ENCODE results near the gene LARP4B.

LARP4B gene

GRCh38 chr10:866577-866941, 64.9 kb downstream of the LARP4B start:
- no peak for DNase-seq (ENCODE audit: low read depth)

- no peak for DNase-seq (ENCODE audit: low read depth)
Observed at GRCh38 chr10:865924-866576, 65.5 kb downstream of the LARP4B start.

DNA sequence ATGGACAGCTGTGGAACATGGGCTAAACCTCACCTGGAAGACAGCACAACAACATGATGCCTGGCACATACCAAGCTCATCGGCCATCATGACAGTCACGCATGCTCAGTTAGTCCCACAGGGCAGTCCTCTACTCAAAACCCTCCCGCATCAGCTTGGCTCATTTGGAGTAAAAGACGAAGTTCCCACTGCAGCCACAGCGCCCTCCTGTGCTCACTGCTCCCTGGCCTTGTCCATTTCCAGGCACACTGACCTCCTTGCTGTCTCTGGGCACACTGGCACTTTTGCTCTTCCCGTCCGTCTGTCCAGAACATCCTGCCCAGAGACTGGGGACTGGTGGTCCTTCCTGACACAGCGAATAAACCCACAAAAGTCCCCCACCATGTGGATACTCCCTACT, 66.2 kb downstream of the LARP4B start:
- DNase-seq (ENCODE audit: low read depth) = no peak

- DNase-seq (ENCODE audit: low read depth) = no peak
Observed at GRCh38 chr10:860519-860918, 71.0 kb downstream of the LARP4B start.

DNA sequence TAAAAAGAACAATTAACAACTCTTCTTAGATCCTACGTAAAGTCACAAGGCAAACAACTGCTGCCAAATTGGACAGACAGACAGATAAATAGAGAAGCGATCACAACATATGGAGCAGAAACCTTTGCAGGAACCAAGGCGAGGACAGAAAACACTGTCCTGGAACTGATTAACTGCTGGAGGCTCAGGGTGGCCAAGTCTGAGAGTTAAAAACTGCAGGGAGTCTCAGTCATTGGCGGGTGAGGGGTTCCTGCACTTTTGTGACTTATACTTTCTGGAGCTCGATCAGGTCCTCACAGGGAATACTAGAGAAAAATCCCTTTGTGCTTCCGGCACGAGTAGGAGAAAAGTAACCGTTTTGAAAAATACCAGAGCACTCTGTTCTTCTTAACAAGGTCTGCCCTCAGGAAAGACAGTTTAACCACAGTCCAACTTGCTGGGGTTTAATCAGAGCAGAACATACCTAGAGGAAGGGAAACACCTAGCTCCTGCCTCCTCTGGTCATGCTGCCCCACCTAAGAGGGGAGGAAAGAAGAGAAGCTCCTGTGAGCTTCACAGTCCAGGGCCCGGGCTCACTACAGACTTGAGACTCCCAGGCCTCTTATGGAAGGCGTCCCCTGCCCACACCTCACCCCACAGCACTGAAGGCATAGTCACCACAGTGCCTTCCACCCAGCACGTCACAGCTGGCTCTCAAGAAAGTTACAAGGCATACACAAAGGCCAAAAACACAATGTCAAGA, 74.9 kb downstream of the LARP4B start:
- DNase-seq (ENCODE audit: low read depth) = no peak

DNA sequence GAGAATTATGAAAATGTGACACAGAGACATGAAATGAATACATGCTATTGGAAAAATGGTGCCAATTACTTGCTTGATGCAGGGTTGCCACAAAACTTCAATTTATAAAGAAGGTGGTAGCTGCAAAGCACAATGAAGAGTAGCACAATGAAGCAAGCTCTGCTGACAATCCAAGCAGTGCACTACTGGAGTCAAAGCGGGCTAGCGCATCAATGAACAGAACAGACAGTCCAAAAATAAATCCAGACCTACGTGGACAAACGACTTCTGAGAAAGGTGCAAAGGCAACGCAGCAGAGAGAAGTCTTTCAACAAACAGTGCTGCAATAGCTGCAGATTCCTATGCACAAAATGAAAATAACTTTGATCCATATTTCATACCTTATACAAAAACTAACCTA, 75.8 kb downstream of the LARP4B start:
- DNase-seq (ENCODE audit: low read depth) = no peak

GRCh38 chr10:855079-855478, 76.4 kb downstream of the LARP4B start:
- no peak for DNase-seq (ENCODE audit: low read depth)

GRCh38 chr10:853017-853416, 78.5 kb downstream of the LARP4B start:
- DNase-seq (ENCODE audit: low read depth) = no peak

DNA sequence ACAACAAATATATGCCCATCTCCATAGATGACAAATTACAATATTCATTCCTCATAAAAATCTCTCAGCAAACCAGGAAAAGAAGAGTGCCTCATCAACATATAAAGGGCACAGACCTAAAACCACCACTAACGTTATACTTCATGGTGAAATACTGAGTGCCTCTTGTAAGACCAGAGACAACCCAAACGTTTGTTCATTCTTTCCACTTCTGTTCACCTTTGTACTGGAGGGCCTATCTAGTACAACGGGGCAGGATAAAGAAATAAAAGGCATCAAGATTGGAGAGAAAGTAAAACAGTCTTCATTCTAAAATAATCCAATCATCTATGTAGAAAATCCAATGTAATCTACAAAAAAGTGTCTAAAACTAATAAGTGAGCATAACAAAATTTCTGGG, 79.1 kb downstream of the LARP4B start:
- DNase-seq (ENCODE audit: low read depth) = no peak

DNA sequence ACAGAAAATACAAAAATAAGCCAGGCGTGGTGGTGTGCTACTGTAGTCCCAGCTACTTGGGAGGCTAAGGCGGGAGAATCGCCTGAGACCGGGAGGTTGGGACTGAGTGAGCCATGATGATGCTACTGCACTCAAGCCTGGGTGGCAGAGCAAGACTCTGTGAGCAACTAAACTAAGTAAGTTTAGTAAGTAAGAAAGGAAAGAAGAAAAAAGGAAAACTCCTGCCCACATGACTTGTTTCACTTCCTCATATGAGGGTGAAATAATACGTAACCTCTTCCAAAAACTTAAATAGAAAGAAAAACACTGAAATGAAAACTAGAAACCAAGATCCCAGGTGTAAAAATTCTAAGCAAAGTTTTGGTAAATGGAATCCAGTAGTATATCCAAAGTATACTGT, 79.6 kb downstream of the LARP4B start:
- no peak for DNase-seq (ENCODE audit: low read depth)

- DNase-seq (ENCODE audit: low read depth) = no peak
Observed at GRCh38 chr10:850093-850492, 81.4 kb downstream of the LARP4B start.

DNA sequence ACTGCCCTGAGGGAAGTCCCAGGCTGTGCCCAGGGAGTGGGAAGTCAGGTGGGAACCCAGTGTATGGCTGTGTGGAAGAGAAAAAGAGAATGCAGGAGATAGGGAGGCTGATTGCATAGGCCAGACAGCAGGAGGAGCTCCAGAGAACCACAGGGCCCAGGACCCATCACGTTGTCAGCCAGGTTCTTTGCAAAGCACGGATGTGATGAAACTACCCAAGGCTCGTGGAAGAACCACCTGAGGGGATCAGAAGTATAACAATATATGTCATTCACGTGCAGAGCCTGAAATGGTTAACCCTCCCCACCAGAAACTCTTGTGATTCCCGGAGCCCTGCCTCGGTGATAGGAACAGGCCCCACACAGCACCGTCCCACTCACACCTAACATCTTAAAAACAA, 83.6 kb downstream of the LARP4B start:
- DNase-seq (ENCODE audit: low read depth) = no peak

- no peak for DNase-seq (ENCODE audit: low read depth)
Observed at GRCh38 chr10:846126-846685, 85.3 kb downstream of the LARP4B start.

DNA sequence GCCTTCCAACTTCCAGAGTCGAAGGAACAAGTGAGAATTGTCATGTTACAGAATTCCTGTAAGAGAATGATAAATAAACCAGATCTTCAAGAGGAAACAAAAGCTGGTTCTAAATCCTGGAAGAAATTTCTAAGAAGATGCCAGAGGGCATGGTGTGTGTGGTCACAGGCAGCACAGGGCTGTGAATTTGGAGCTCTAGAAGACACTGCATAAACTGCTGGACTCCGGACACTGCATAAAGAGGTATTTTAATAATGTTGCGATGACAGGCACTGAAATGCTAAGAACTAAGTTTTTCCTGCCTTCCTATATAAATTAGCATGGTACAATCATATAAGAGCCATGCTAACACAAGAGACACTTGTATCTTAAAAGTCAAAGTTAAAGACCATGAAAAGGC, 86.0 kb downstream of the LARP4B start:
- DNase-seq (ENCODE audit: low read depth) = no peak

GRCh38 chr10:844552-844951, 87.0 kb downstream of the LARP4B start:
- DNase-seq (ENCODE audit: low read depth) = no peak

- no peak for DNase-seq (ENCODE audit: low read depth)
Observed at GRCh38 chr10:843703-844102, 87.8 kb downstream of the LARP4B start.

DNA sequence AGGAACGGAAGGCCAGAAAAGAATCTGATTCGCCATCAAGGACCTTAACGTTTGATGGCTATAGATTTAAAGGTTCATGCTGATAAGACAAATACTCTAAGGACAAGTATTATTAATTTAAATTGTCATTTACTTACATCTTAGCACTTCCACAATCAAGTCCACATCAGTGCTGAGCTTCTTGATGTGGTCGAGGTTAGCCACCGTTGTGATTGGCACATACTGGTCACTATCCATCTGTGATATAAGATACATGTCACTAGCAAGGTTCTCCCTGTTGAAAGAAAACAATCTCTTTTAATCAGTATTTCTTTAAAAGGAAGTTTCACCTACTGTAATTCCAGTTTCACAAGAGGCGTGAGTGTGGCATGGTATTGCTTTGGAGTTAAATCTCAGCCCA, 88.7 kb downstream of the LARP4B start:
- DNase-seq (ENCODE audit: low read depth) = no peak

- DNase-seq (ENCODE audit: low read depth) = no peak
Observed at GRCh38 chr10:841535-841934, 90.0 kb downstream of the LARP4B start.

DNA sequence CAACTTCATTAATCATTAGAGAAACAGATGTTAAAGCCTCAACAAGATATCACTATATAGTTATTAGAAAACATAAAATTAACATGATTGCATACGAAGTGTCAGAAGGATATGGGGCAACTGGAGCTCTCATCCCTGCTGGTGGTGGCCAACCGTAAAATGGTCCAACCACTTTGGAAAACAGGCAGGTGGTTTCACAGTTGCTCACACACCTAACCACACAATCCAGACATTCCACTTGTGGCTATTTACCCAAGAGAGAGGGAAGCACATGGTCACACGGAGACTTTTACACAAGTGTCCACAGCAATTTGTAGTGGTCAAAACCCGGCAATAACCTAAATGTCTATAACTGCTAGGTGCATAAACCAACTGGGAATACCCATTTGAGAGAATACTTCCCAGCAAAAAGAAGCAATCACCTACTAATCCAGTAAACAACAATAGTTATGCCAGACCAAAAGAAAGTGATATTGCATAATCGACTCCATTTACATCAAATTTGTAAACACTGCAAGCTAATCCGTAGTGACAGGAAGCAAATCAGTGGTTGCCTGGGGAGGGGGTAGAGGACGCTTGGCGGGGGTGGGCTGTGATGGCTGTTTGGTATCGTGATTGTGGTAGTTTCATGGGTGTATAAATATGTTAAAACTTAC, 91.8 kb downstream of the LARP4B start:
- DNase-seq (ENCODE audit: low read depth) = no peak

DNA sequence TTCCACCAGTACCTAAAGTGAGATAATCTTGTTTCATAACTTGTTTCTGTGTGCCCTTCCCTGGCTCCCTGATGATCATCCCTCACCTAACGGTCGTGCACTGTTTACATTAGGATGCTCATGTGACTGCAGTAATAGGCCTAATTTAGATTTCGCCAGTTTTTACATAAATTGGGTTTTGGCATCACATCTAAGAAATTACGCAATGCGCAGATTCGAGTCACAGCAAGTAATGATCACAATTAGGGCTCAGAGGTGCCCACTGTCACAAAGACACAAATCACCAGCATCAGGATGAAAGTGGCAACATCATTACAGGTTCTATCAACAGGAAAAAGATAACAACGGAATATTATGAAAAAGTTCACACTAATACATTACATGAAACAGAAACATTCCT, 94.7 kb downstream of the LARP4B start:
- DNase-seq (ENCODE audit: low read depth) = no peak

- no peak for DNase-seq (ENCODE audit: low read depth)
Observed at GRCh38 chr10:834493-834892, 97.0 kb downstream of the LARP4B start.

GRCh38 chr10:829241-829640, 102.3 kb downstream of the LARP4B start:
- no peak for DNase-seq (ENCODE audit: low read depth)

GRCh38 chr10:828191-828590, 103.3 kb downstream of the LARP4B start:
- DNase-seq (ENCODE audit: low read depth) = no peak

All from stimulated activated CD8-positive, alpha-beta memory T cell treated with anti-CD3 and anti-CD28 coated beads, Interleukin-12 subunit alpha, Interleukin-12 subunit beta, amount 100 ng/mL, for 1 hour (primary cell).